ENCODE measurements around the gene CAMSAP1.

The CAMSAP1 gene

GRCh38 chr9:135770771-135771170, 136.6 kb downstream of the CAMSAP1 start:
- DNase-seq: no peak

DNA sequence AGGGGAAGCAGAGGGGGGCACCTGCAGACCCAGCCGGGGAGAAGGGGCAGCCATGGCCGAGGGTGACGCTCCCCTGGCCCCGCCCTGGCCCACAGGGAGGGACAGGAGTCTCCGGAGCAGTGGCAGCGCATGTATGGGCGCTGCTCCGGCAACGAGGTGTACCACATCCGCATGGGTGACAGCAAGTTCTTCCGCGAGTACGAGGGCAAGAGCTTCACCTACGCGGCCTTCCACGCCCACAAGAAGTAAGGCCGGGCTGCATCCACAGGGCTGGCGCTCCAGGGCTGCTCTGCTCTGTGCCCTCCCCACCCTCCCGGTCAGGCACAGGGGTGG, 137.2 kb downstream of the CAMSAP1 start:
- no peak for DNase-seq

DNA sequence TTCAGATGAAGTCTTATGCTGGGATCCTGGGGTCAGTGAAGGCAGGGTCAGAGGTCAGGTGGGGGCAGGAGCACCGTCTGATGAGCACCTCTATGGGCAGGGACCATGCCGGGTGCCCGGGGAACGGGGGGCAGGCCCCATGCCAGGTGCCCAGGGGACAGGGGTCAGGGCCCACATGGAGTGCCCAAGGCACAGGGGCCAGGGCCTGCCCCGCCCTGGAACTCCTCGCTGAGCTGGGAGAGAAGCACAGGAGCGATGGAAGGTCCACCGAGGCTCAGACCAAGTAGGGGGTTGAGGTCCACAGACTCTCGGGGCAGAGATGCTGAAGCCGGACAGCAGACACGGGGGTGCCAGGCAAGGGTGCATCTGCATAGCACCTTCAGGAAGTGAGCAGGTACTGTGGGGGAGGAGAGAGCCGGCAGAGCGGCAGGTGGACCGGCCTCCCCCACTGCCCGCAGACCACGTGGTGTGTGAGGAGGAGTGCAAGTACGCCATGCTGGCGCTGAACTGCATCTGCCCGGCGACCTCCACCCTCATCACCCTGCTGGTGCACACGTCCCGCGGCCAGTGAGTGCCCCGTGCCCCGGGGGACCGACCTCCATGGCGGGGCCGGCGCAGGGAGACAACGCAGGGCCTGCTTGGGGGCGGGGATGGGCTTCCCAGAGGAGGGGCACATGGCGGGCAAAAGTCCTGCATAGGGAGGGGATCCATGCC, 137.7 kb downstream of the CAMSAP1 start:
- DNase-seq: no peak

- DNase-seq: no peak
Observed at GRCh38 chr9:135768516-135769218, 138.7 kb downstream of the CAMSAP1 start.

DNA sequence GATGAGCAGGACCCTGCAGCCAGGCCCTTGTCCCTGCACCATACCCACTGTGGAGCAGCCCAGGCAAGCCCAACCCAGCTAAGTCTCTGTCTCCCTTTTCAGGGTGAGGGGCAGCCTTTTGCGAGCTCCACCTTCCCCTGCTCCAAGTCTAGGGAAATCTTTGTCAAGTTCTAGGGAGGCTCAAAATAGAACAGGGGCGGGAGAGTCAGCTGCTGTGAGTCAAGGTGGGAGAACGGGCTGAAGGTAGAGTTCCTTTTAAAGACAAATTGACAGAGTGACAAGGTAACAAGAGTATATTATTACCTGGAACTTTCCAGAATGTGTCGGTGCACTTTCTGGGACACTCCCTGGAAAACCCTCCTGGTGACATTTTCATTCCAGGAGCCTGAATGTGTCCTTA, 140.6 kb downstream of the CAMSAP1 start:
- no peak for DNase-seq

GRCh38 chr9:135766251-135766650, 141.1 kb downstream of the CAMSAP1 start:
- DNase-seq: no peak

GRCh38 chr9:135765416-135765815, 141.9 kb downstream of the CAMSAP1 start:
- DNase-seq: no peak

GRCh38 chr9:135764731-135765130, 142.6 kb downstream of the CAMSAP1 start:
- DNase-seq: no peak

GRCh38 chr9:135763716-135764446, 143.5 kb downstream of the CAMSAP1 start:
- DNase-seq: no peak

DNA sequence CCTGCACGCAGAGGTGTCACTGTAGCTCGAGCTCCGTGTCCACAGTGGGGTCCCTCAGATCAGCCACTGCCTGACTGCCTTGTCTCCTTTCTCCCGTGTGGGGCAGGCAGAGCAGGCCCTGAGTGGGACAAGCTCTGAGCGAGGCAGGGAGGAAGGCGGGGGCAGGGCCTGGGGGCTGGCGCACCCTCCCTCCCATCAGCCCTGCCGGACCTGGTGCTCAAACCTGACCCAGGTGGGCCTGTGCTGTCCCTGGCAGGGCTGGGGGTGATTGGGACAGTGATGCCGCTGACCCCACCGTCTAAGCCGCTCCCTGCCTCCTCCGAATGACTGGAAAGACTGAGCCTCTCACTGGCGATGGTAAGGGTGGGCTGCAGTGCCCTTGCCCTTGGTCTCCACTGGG, 144.4 kb downstream of the CAMSAP1 start:
- DNase-seq: no peak

GRCh38 chr9:135761845-135762168, 145.5 kb downstream of the CAMSAP1 start:
- DNase-seq: no peak

DNA sequence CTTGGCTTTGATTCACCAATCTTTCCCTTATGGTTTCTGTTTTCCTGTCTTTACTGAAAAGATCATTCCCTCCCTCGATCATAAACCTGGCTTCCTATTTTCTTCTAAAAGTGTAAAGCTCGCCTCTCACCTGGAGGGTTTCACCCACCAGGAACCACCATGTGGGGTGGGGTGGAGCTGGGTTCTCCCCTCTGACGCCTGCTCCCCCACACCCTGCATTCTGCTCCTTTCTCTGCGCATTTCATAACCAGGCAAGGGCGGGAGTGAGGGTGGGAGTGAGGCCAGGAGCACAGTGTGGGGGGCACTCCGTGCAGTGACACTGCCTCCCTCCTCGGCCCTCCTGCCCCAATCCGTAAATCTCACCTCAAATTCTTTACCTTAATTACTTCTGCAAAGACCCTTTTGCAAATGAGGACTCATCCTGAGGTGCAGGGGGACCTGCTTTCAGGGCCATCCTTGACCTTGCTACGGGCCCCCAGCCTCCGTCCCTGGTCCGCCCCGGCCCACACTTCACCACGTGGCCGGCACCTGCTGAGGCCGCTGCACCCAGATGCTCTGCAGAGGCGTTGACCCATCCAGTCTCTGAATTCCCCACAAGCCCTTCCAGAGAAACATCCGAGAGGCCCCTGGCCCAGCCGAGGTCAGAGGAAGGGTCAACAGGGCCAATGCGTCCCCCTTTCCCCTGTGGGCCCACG, 146.0 kb downstream of the CAMSAP1 start:
- no peak for DNase-seq

- no peak for DNase-seq
Observed at GRCh38 chr9:135760465-135760864, 146.9 kb downstream of the CAMSAP1 start.

DNA sequence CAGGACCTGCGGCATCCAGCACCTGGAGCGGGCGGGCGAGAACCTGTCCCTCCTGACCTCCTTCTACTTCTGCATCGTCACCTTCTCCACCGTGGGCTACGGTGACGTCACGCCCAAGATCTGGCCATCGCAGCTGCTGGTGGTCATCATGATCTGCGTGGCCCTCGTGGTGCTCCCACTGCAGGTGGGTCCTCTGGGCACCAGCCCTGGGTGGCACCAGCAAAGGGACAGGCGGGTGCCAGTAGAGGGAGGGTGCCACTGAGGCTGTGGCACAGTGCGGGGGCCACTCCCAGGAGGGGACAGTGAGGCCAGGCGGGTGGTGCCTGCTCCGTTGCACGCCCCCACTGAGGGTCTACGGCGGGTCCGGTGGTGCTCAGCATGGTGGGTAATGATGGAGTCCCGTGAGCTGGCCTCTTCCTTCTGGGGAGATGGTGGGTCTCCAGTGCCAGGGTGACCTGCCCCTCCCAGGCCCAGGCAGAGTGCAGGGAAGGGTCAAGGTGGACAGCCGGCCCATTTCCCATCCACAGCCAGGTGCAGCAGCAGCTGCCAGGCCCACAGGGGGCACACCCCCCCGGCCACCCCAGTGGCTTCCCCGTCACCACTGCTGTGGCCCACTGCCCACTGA, 147.6 kb downstream of the CAMSAP1 start:
- DNase-seq: no peak

GRCh38 chr9:135758870-135759269, 148.5 kb downstream of the CAMSAP1 start:
- DNase-seq: no peak
